GM10248 (cell line): ENCODE measurements around the gene ADAM19.

Source experiments
- CTCF ChIA-PET: fragments of 300-600 bp; sonication (Branson Sonifier 250); formaldehyde crosslinking; extraction: SDS; loops from one replicate; lab custom pipeline; 2021; ENCODE audit warnings: antibody characterized with exemption; lab: Yijun Ruan, JAX
- POLR2A ChIA-PET: fragments of 350-650 bp; sonication (Branson Sonifier 250); formaldehyde crosslinking; extraction: SDS; loops from one replicate; lab custom pipeline; 2020; ENCODE audit warnings: antibody characterized with exemption; lab: Yijun Ruan, JAX
- DNase-seq: peaks from one replicate; pipeline ENCODE4 v3.0.0; 2012; ENCODE audit errors: extremely low spot score
- TF ChIP-seq, protein P1 (sequence below): IDR thresholded peaks from 2 replicates; pipeline ENCODE4 v1.5.1; 2012; ENCODE audit warnings: mild to moderate bottlenecking, low read depth; ENCODE audit errors: extremely low read depth, missing control alignments, control extremely low read depth

Gene ADAM19

DNA sequence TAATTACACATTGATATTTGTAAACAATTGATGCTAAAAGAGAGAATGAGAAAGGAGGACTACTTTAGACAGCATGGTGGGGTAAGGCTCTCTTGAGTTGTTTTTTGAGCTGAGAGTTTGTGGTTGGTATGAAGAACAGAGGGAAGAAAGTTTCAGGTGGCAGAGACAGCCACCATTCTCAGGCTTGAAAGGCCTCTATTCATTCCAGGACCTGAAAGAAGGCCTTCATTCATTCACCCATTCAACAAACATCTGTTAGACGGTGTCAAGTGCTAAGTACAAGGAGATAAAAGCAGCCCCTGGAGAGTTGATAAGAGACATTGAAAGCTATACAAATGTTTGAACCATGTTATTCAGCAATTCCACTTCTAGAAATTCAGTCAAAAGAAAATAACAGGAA lies 21.7 kb upstream of the ADAM19 start:
- no peak for DNase-seq
- CTCF ChIA-PET: interaction anchor here (0.6 to 5.9 kb wide), 14 partner anchors 10 to 146 kb away, joined by 3 to 42 read pairs (median 6); partner anchors contain the start of gene LSM11
- POLR2A ChIA-PET: interaction anchor here (1.0 kb wide), 1 partner anchor 35 kb away, joined by 3 read pairs; no protein-coding TSS in a partner anchor
- TF ChIP-seq, protein P1, sequence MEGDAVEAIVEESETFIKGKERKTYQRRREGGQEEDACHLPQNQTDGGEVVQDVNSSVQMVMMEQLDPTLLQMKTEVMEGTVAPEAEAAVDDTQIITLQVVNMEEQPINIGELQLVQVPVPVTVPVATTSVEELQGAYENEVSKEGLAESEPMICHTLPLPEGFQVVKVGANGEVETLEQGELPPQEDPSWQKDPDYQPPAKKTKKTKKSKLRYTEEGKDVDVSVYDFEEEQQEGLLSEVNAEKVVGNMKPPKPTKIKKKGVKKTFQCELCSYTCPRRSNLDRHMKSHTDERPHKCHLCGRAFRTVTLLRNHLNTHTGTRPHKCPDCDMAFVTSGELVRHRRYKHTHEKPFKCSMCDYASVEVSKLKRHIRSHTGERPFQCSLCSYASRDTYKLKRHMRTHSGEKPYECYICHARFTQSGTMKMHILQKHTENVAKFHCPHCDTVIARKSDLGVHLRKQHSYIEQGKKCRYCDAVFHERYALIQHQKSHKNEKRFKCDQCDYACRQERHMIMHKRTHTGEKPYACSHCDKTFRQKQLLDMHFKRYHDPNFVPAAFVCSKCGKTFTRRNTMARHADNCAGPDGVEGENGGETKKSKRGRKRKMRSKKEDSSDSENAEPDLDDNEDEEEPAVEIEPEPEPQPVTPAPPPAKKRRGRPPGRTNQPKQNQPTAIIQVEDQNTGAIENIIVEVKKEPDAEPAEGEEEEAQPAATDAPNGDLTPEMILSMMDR: no peak

DNA sequence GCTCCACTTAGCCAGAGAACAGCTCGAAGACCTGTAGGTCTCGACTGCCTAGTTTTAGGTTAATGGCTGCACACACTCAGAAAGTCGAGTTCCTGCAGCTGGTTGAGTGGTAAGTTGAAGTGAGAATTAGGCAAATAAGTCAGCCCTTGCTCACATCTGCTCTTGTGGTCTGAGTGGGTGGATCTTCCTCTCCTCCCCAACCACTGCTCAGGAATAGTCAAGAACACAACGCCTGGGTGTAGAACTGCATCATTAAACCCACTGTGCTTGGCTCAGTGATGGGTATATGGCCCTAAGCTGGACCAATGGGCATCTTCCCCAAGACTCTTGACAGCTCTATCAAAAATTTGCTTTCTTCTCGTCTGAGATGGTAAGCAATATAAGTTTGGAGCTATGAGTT lies 20.9 kb upstream of the ADAM19 start:
- ChIA-PET CTCF (interaction anchor here (0.9 to 5.9 kb wide), 14 partner anchors 11 to 147 kb away, joined by 3 to 42 read pairs (median 8); partner anchors contain the start of gene LSM11), POLR2A (interaction anchor here (1.0 kb wide), 1 partner anchor 36 kb away, joined by 3 read pairs; no protein-coding TSS in a partner anchor)
- TF ChIP-seq, protein P1: no peak
- DNase-seq: no peak

DNA sequence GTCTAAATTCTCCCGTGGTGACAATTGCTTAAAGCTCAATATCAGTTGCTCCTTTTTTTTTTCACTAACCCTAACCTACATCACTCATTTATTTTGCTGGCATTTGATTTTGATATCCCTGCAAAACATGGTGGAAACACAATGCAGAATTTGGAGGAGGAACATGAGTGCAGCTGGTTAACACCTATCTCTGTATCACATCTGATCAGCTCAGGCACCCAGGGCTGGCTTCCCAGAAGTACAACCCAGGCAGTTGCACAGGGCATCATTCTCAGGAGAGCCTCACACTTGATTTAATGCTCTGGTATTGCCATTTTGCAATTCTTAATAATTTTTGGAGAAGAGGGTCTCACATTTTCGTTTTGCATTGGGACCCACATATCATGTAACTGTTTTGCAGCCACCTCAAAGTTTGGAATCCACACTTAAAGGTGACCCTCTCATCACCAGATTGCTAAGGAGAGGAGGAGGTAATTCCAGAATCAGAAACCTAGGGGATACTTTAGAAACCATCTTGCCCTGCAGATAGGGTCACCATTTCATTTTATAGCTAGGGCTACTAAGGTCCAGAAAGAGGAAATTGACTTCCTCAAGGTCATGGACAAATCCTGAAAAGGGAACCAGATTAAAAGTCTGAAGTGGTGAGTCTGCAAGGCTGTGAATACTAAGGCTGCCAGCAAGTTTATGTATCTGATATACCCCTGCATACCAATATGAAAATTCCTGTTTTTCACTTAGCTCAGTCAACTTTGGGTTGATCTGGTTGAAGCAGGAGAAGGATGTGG lies 19.3 kb upstream of the ADAM19 start:
- TF ChIP-seq, protein P1: no peak
- CTCF ChIA-PET: interaction anchor here (1.0 to 5.9 kb wide), 10 partner anchors 10 to 342 kb away, joined by 3 to 42 read pairs (median 8); partner anchors contain the start of gene LSM11
- POLR2A ChIA-PET: no interaction called here
- no peak for DNase-seq

DNA sequence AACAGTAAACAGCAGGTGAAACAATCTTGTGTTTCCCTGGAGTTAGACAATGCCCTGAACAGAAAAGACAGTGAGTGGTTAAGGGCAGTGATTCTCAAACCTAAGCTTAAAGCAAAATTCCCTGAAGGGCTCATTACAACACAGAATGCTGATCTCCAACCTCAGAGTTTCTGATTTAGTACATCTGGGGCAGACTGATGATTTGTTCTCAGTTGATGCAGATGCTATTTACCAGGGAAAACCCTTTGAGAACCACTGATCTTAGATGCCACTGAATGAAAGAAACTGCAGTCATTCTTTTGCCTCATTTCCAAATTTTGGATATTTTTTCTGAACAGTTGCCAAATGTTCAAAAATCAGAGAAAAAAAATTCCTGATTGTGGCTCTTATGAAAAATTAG lies 18.7 kb upstream of the ADAM19 start:
- POLR2A ChIA-PET: no interaction called here
- DNase-seq: no peak
- TF ChIP-seq, protein P1: no peak
- CTCF ChIA-PET: interaction anchor here (1.0 to 5.9 kb wide), 6 partner anchors 9 to 122 kb away, joined by 3 to 42 read pairs (median 8); no protein-coding TSS in a partner anchor

DNA sequence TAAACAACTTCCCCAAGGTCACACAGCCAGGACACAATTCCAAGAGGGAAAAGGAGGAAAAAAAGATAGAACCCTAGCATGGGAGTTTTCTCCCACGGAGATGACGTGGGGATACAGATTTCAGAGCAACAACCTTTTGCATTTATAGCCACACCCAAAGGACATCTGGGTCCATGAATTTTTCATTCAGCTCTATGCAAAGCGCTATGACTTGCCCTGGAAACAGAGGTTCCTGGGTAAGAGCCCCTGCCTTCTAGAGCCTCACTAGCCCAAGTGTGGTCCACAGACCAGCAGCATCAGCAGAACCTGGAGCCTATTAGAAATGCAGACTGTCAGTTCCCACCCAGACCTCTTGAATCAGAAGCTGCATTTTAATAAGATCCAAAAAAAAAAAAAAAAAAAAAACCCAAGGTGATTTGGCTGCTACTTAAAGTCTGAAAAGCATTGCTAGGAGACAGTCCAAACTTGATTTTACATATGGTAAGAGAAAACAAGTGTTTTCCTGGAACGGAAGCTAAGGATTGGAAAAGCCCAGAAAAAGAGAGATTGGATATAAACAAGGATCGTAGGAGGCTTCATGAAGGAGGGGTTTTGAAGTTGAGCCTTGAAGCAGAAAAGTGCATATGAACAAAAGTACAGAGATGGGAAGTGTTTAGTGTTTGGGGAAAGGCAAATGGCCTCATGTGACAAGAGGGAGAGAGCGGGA lies 17.6 kb upstream of the ADAM19 start:
- ChIA-PET POLR2A (interaction anchor here (0.6 kb wide), 1 partner anchor 1261 kb away, joined by 4 read pairs; no protein-coding TSS in a partner anchor), CTCF (interaction anchor here (1.0 to 5.9 kb wide), 3 partner anchors 14 to 161 kb away, joined by 3 to 33 read pairs (median 3); no protein-coding TSS in a partner anchor)
- no peak for DNase-seq
- TF ChIP-seq, protein P1: no peak

DNA sequence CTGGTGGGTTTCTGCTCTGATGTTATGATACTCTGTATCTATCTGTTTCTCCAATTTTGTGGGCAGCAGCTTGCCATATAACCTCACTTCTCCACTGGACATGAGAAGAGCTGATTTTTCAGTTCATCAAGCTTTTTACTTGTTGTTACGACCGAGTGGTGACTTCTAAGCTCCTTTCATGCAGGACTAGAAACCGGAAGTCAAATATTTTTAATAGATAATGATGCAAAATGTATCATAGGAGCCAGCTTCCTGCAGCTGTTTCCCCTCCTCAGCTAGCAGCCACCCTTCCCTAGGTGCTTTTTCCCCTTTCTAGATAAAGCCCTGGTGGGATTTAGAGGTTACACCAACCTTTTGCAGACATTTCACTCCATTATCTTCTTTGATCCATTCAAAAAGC lies 17.0 kb upstream of the ADAM19 start:
- POLR2A ChIA-PET: interaction anchor here (0.6 kb wide), 1 partner anchor 1262 kb away, joined by 4 read pairs; no protein-coding TSS in a partner anchor
- DNase-seq: no peak
- TF ChIP-seq, protein P1: no peak
- CTCF ChIA-PET: interaction anchor here (1.4 to 5.9 kb wide), 2 partner anchors 13 to 160 kb away, joined by 3 to 33 read pairs; no protein-coding TSS in a partner anchor
